SK-N-SH treated with all-trans-retinoic acid at 6 μM for 48 hours (cell line): Measurements from ENCODE around the gene EID2.

Source experiments
- ATAC-seq: fragments of 200-7000 bp; cut with Tn5 transposase; 3 replicates; pipeline ENCODE4 v1.9.1; 2020; ENCODE audit warnings: mild to moderate bottlenecking, moderate library complexity
- BACH2 ChIP-seq: fragments of 250-450 bp; sonication (Bioruptor Pico); IDR thresholded peaks from 2 replicates; pipeline ENCODE4 v1.9.0; 2021; ENCODE audit warnings: mild to moderate bottlenecking, borderline replicate concordance
- CREB5 ChIP-seq: fragments of 250-450 bp; sonication (Bioruptor Pico); IDR thresholded peaks from 2 replicates; pipeline ENCODE4 v1.5.1; 2020; ENCODE audit warnings: low read depth, mild to moderate bottlenecking, moderate library complexity
- CSDC2 ChIP-seq: fragments of 250-450 bp; sonication (Bioruptor Pico); IDR thresholded peaks from 2 replicates; pipeline ENCODE4 v1.5.0; 2020; ENCODE audit warnings: mild to moderate bottlenecking, moderate library complexity
- CSRNP3 ChIP-seq: fragments of 250-450 bp; sonication (Bioruptor Pico); IDR thresholded peaks from 2 replicates; pipeline ENCODE4 v1.5.1; 2021; ENCODE audit warnings: mild to moderate bottlenecking, moderate library complexity
- ESRRG ChIP-seq: fragments of 250-450 bp; sonication (Bioruptor Pico); IDR thresholded peaks from 2 replicates; pipeline ENCODE4 v1.6.1; 2021; ENCODE audit warnings: mild to moderate bottlenecking
- GLIS3 ChIP-seq: fragments of 250-450 bp; sonication (Bioruptor Pico); IDR thresholded peaks from 2 replicates; pipeline ENCODE4 v1.5.0; 2020; ENCODE audit warnings: mild to moderate bottlenecking, moderate library complexity
- ISL1 ChIP-seq: fragments of 250-450 bp; sonication (Bioruptor Pico); IDR thresholded peaks from 2 replicates; pipeline ENCODE4 v2.1.2; 2022; ENCODE audit warnings: mild to moderate bottlenecking, moderate library complexity
- OSR1 ChIP-seq: fragments of 250-450 bp; sonication (Bioruptor Pico); IDR thresholded peaks from 2 replicates; pipeline ENCODE4 v1.8.0; 2022; ENCODE audit warnings: moderate library complexity, mild to moderate bottlenecking, inconsistent platforms
- PPARA ChIP-seq: fragments of 250-450 bp; sonication (Bioruptor Pico); IDR thresholded peaks from 2 replicates; pipeline ENCODE4 v1.5.0; 2020; ENCODE audit warnings: mild to moderate bottlenecking, borderline replicate concordance
- RARB ChIP-seq: fragments of 250-450 bp; sonication (Bioruptor Pico); IDR thresholded peaks from 2 replicates; pipeline ENCODE4 v1.8.0; 2021; ENCODE audit warnings: mild to moderate bottlenecking, moderate library complexity
- SNAI2 ChIP-seq: fragments of 250-450 bp; sonication (Bioruptor Pico); IDR thresholded peaks from 2 replicates; pipeline ENCODE4 v1.5.0; 2020; ENCODE audit warnings: mild to moderate bottlenecking, moderate library complexity
- TCF4 ChIP-seq: fragments of 250-450 bp; sonication (Bioruptor Pico); IDR thresholded peaks from 2 replicates; pipeline ENCODE4 v1.8.0; 2021; ENCODE audit warnings: mild to moderate bottlenecking, moderate library complexity, borderline replicate concordance
- TSHZ2 ChIP-seq: fragments of 250-450 bp; sonication (Bioruptor Pico); IDR thresholded peaks from 2 replicates; pipeline ENCODE4 v1.5.0; 2020; ENCODE audit warnings: mild to moderate bottlenecking, moderate library complexity
- ZC3H10 ChIP-seq: fragments of 250-450 bp; sonication (Bioruptor Pico); IDR thresholded peaks from 2 replicates; pipeline ENCODE4 v1.5.1; 2021; ENCODE audit warnings: mild to moderate bottlenecking, moderate library complexity
- ZFP3 ChIP-seq: fragments of 250-450 bp; sonication (Bioruptor Pico); IDR thresholded peaks from 2 replicates; pipeline ENCODE4 v1.5.0; 2020; ENCODE audit warnings: mild to moderate bottlenecking, moderate library complexity
- ZFP30 ChIP-seq: fragments of 450-650 bp; formaldehyde crosslinking; IDR thresholded peaks from 2 replicates; pipeline ENCODE4 v1.5.0; 2022; ENCODE audit warnings: mild to moderate bottlenecking, moderate library complexity
- ZNF565 ChIP-seq: fragments of 450-650 bp; formaldehyde crosslinking; conservative IDR thresholded peaks from 2 replicates; pipeline ENCODE4 v1.5.0; 2020; ENCODE audit warnings: low read depth, mild to moderate bottlenecking, moderate library complexity
- ZNF70 ChIP-seq: fragments of 450-650 bp; formaldehyde crosslinking; IDR thresholded peaks from 2 replicates; pipeline ENCODE4 v1.5.0; 2020; ENCODE audit warnings: mild to moderate bottlenecking, moderate library complexity
- ZNF8 ChIP-seq: fragments of 450-650 bp; formaldehyde crosslinking; IDR thresholded peaks from 2 replicates; pipeline ENCODE4 v1.5.0; 2020; ENCODE audit warnings: mild to moderate bottlenecking, moderate library complexity
- TF ChIP-seq, protein P1 (sequence below): fragments of 250-450 bp; sonication (Bioruptor Pico); IDR thresholded peaks from 2 replicates; pipeline ENCODE4 v1.8.0; 2020; ENCODE audit warnings: mild to moderate bottlenecking, moderate library complexity, borderline replicate concordance
- TF ChIP-seq, protein P2 (sequence below): fragments of 250-450 bp; sonication (Bioruptor Pico); IDR thresholded peaks from 2 replicates; pipeline ENCODE4 v1.8.0; 2021; ENCODE audit warnings: low read depth, mild to moderate bottlenecking, moderate library complexity, borderline replicate concordance

Gene EID2

GRCh38 chr19:39539165-39539517, 820 bp downstream of the EID2 start (continued):
- TF ChIP-seq, protein P1, sequence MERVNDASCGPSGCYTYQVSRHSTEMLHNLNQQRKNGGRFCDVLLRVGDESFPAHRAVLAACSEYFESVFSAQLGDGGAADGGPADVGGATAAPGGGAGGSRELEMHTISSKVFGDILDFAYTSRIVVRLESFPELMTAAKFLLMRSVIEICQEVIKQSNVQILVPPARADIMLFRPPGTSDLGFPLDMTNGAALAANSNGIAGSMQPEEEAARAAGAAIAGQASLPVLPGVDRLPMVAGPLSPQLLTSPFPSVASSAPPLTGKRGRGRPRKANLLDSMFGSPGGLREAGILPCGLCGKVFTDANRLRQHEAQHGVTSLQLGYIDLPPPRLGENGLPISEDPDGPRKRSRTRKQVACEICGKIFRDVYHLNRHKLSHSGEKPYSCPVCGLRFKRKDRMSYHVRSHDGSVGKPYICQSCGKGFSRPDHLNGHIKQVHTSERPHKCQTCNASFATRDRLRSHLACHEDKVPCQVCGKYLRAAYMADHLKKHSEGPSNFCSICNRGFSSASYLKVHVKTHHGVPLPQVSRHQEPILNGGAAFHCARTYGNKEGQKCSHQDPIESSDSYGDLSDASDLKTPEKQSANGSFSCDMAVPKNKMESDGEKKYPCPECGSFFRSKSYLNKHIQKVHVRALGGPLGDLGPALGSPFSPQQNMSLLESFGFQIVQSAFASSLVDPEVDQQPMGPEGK (CRISPR knock-in tag), result no peak
- TF ChIP-seq, all 23 proteins: peak for 0

DNA sequence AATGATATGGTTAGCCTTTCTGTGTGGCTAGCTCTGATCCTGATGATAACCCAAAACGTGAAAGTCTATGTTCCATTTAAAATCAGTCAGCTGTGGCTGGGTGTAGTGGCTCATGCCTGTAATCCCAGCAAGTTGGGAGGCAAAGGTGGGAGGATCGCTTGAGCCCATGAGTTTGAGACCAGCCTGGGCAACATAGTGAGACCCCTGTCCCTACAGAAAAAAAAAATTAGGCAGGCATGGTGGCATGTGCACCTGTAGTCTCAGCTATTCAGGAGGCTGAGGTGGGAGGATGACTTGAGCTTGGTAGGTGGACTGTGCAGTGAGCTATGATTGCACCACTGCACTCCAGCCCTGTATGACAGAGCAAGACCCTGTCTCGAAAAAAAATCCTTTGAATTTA, 6.2 kb downstream of the EID2 start:
- no peak for TF ChIP-seq CSRNP3 (CRISPR knock-in tag)
- no peak for TF ChIP-seq ZNF8 (CRISPR knock-in tag)
- TF ChIP-seq RARB (CRISPR knock-in tag), result no peak
- TF ChIP-seq, protein P2, sequence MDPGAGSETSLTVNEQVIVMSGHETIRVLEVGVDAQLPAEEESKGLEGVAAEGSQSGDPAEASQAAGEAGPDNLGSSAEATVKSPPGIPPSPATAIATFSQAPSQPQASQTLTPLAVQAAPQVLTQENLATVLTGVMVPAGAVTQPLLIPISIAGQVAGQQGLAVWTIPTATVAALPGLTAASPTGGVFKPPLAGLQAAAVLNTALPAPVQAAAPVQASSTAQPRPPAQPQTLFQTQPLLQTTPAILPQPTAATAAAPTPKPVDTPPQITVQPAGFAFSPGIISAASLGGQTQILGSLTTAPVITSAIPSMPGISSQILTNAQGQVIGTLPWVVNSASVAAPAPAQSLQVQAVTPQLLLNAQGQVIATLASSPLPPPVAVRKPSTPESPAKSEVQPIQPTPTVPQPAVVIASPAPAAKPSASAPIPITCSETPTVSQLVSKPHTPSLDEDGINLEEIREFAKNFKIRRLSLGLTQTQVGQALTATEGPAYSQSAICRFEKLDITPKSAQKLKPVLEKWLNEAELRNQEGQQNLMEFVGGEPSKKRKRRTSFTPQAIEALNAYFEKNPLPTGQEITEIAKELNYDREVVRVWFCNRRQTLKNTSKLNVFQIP, result no peak
- no peak for TF ChIP-seq TCF4
- no peak for TF ChIP-seq TSHZ2
- TF ChIP-seq SNAI2 (CRISPR knock-in tag), result no peak
- no peak for TF ChIP-seq ESRRG
- TF ChIP-seq ZFP30 (CRISPR knock-in tag), result no peak
- no peak for TF ChIP-seq ZFP3 (CRISPR knock-in tag)
- no peak for TF ChIP-seq BACH2
- TF ChIP-seq, protein P1 (CRISPR knock-in tag), result no peak
- TF ChIP-seq CREB5 (CRISPR knock-in tag), result no peak
- no peak for TF ChIP-seq PPARA
- no peak for TF ChIP-seq ZC3H10 (CRISPR knock-in tag)
- TF ChIP-seq ZNF565 (CRISPR knock-in tag), result no peak
- TF ChIP-seq GLIS3, result no peak
- TF ChIP-seq CSDC2 (CRISPR knock-in tag), result no peak
- TF ChIP-seq ZNF70 (CRISPR knock-in tag), result no peak
- no peak for ATAC-seq

- peak; percentile 17 for ATAC-seq
- TF ChIP-seq CREB5 (CRISPR knock-in tag) (no peak), GLIS3 (no peak), TCF4 (no peak), CSRNP3 (CRISPR knock-in tag) (no peak), ZC3H10 (CRISPR knock-in tag) (no peak), ISL1 (CRISPR knock-in tag) (no peak), OSR1 (CRISPR knock-in tag) (no peak), BACH2 (no peak), TSHZ2 (no peak), ESRRG (no peak), ZNF8 (CRISPR knock-in tag) (no peak)
These were observed 6.9 kb downstream of the EID2 start for GRCh38 chr19:39533003-39533512.
